ENCODE results near the gene TICAM2.

Gene TICAM2

DNA sequence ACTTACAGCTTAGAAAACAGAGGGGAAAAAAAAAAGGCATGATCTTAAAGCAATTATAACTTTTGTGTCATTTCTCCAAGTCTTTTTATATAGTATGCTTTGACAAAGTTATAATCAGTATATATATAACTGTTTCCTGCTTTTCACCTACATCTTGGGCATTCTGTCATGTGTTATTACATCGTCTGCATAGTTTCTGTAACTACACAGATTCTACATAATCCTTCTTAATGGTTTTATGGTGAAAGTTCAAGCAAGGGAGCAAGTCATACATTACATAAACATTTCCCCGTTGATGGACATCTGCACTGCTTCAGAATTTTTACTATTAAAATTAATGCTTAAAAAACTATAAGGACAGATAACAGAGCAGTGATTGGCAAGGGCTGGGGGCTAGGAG is 69.8 kb downstream of the TICAM2 start:
- DNase-seq (ENCODE audit: low read depth in 3 of 3): no peak

DNA sequence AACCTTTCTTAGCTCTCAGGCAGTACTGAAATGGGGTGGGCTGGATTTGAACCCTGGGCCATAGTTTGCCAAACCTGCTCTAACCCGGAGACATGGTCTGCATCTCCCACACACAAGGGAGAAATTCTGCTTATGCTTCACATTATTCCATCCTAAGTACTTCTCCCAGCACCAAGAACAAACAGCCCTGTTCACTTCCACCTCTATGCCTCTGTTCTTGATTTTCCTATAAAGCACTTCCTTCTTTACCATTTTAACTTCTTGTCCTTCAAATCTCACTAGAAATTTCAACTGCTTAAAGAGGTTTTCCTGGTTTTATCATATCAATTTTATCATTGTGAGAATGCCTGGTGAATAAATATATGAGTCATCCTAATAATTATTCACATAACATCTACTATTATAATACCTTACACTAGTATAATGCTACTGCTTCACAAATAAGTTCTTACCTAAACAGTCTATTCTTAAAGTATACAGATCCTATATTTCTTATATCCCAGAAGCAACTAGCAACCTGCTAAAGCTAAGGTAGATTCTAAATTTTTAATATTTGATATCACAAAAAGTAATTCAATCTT is 70.4 kb downstream of the TICAM2 start:
- no peak for DNase-seq (ENCODE audit: low read depth in 3 of 3)

DNA sequence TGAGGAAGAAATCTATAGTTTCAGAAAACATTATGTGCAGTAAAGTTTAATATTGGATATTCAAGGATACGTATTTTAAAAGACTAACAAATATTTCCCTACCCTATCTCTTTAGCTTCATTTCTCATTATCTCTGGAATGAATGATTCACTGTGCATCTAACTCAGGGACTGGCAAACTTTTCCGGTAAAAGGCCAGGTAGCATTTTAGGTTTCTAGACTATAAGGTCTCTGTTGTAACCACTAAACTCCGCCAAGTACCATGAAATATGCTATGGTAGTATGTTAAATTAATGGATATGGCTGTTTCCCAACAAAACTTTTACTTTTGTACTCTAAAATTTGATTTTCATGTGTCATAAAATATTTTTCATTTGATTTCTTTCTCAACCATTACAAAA is 70.9 kb downstream of the TICAM2 start:
- DNase-seq (ENCODE audit: low read depth in 3 of 3): no peak

DNA sequence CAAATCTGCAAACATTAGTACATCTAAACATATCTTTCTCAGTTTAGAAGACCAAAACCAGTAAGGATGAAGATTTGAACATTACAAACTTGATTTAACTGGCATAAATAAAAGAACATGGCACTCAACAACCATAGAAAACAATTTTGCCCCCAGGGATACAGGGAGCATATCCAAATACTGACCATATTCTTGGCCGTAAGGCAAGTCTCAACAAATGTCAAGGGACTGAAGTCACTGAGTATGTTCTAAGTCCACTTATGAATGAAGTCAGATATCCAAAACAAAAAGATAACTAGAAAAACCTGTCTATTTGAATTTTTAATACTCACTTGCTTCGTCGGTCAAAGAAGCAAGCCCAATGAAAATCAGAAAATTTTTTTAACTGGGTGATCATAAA is 71.9 kb downstream of the TICAM2 start:
- DNase-seq (ENCODE audit: low read depth in 3 of 3): no peak

Data from stimulated activated CD4-positive, alpha-beta T cell treated with anti-CD3 and anti-CD28 coated beads, TNF-alpha, amount 100 ng/mL, for 24 hours (primary cell).